Measurements from ENCODE around the gene USF1. TPM values are rescaled to one million over a fixed set of nuclear protein-coding genes. Genes with fewer than 3 reads are reported as not detected.

The USF1 gene
- total and polyA plus RNA-seq, 2 experiments from 2014 or later, result 23.8 to 74.8 TPM

GRCh38 chr1:161013131-161013487, 32.7 kb downstream of the USF1 start:
- Mint-ChIP-seq H3K36me3 (ENCODE audit: low read depth) (peaks cover 36% of the 10 kb centered on the region), H3K4me3 (peak overlapping the region; percentile 56), H3K4me1 (peaks cover 45% of the 10 kb centered on the region), H3K9me3 (no peaks in the 10 kb centered on the region), H3K27ac (peak overlapping the region; percentile 96), H3K27me3 (ENCODE audit: insufficient read depth, low read depth, poor library complexity) (no peaks in the 10 kb centered on the region)
- Histone ChIP-seq H3K4me3 (peak overlapping the region; percentile 41), H3K4me2 (peak overlapping the region; percentile 78), H2AFZ (no peak overlapping the region), H3K9me2 (ENCODE audit: insufficient read depth) (no peaks in the 10 kb centered on the region), H4K20me1 (replicated peaks; ENCODE audit: insufficient read depth) (peaks cover 59% of the 10 kb centered on the region), H3F3A (replicated peaks; ENCODE audit: low read depth) (peaks cover 13% of the 10 kb centered on the region), H3K4me1 (ENCODE audit: insufficient read depth) (peaks cover 56% of the 10 kb centered on the region), H3K27me3 (ENCODE audit: insufficient read depth) (no peaks in the 10 kb centered on the region), H3K27ac (ENCODE audit: low read depth) (peak overlapping the region; percentile 87), H3K36me3 (ENCODE audit: insufficient read depth) (no peaks in the 10 kb centered on the region; the same call in 1 of the 2 replicates), H3K79me2 (replicated peaks; ENCODE audit: insufficient read depth) (peaks cover 100% of the 10 kb centered on the region)
- no peak for DNase-seq (ENCODE audit: low spot score)
- no peak for TF ChIP-seq POLR2AphosphoS5 (IDR thresholded peaks at IDR 0.05; ENCODE audit: low read depth)
- no peak for TF ChIP-seq ZNF331 (CRISPR knock-in tag; IDR thresholded peaks at IDR 0.05; ENCODE audit: low read depth)
- TF ChIP-seq NANOG (IDR thresholded peaks at IDR 0.05; ENCODE audit: borderline replicate concordance), result no peak
- no peak for TF ChIP-seq CREB1 (CRISPR knock-in tag; IDR thresholded peaks at IDR 0.05; ENCODE audit: low read depth)
- TF ChIP-seq JUNB (IDR thresholded peaks at IDR 0.05; ENCODE audit: unreplicated experiment), result no peak
- TF ChIP-seq ETS1 (IDR thresholded peaks at IDR 0.05), result no peak
- no peak for TF ChIP-seq EZH2phosphoT487 (IDR thresholded peaks at IDR 0.05; ENCODE audit: unreplicated experiment)
- no peak for TF ChIP-seq CTCF (conservative IDR thresholded peaks at IDR 0.05; ENCODE audit: low read depth in 2 of 2)
- no peak for TF ChIP-seq STAT1 (IDR thresholded peaks at IDR 0.05; ENCODE audit: unreplicated experiment)
- no peak for TF ChIP-seq ZNF114 (CRISPR knock-in tag; IDR thresholded peaks at IDR 0.05)
- TF ChIP-seq REST (IDR thresholded peaks at IDR 0.05; ENCODE audit: unreplicated experiment), result no peak
- no peak for TF ChIP-seq ZNF462 (CRISPR knock-in tag; IDR thresholded peaks at IDR 0.05)
- no peak for TF ChIP-seq EZH2 (IDR thresholded peaks at IDR 0.05; ENCODE audit: low read depth, unreplicated experiment)
- ATAC-seq, result no peak

Data from GM23338 (cell line).